GM18951 (cell line): ENCODE data around the gene ABCC5.
"Not testable (repeated sequence)": the region's sequence is repeated elsewhere in the genome, so short reads cannot be mapped to it uniquely, and the experiment has no call there.

Experiments used
- POLR2A ChIP-seq: IDR thresholded peaks from 4 replicates; pipeline ENCODE4 v1.6.1; 2011; ENCODE audit warnings: mild to moderate bottlenecking; ENCODE audit not compliant: insufficient read length, insufficient read depth; ENCODE audit errors: extremely low read depth
- in situ Hi-C: fragments of 300-500 bp; cut with MboI; formaldehyde crosslinking; loops from one replicate; pipeline ENCODE4 v1.12.0; 2022; ENCODE audit warnings: low sequenced_read_pairs, mixed read lengths, inconsistent platforms; ENCODE audit not compliant: unreplicated experiment

The ABCC5 gene

GRCh38 chr3:184030536-184030935 lies 12.9 kb upstream of the ABCC5 start:
- no peak for TF ChIP-seq POLR2A
- in situ Hi-C loops: no loop called here

- TF ChIP-seq POLR2A: no peak
- in situ Hi-C loops: no loop called here
These were observed 11.8 kb upstream of the ABCC5 start for GRCh38 chr3:184029443-184029842.

- in situ Hi-C loops: not testable (repeated sequence)
These were observed 10.7 kb upstream of the ABCC5 start for GRCh38 chr3:184028275-184028890.

- in situ Hi-C loops: not testable (repeated sequence)
These were observed 7.6 kb upstream of the ABCC5 start for GRCh38 chr3:184025256-184025655.

- no peak for TF ChIP-seq POLR2A
- in situ Hi-C loops: no loop called here
These were observed 4.6 kb upstream of the ABCC5 start for GRCh38 chr3:184022323-184022722.

GRCh38 chr3:184018424-184018973 lies 815 bp upstream of the ABCC5 start:
- no peak for TF ChIP-seq POLR2A
- in situ Hi-C loops: loop anchor here (10.0 kb wide), 1 partner anchor 124 kb away; no protein-coding TSS in a partner anchor

GRCh38 chr3:184016811-184017671 lies 643 bp downstream of the ABCC5 start:
- TF ChIP-seq POLR2A: no peak
- in situ Hi-C loops: loop anchor here (10.0 kb wide), 1 partner anchor 122 kb away; no protein-coding TSS in a partner anchor

- no peak for TF ChIP-seq POLR2A
- in situ Hi-C loops: loop anchor here (10.0 kb wide), 1 partner anchor 121 kb away; no protein-coding TSS in a partner anchor
These were observed 1.5 kb downstream of the ABCC5 start for GRCh38 chr3:184016169-184016570.

GRCh38 chr3:184015381-184016019 lies 2.2 kb downstream of the ABCC5 start:
- no peak for TF ChIP-seq POLR2A
- in situ Hi-C loops: loop anchor here (10.0 kb wide), 1 partner anchor 121 kb away; no protein-coding TSS in a partner anchor

GRCh38 chr3:184011937-184012889 lies 5.5 kb downstream of the ABCC5 start:
- in situ Hi-C loops: loop anchor here (10.0 kb wide), 1 partner anchor 117 kb away; no protein-coding TSS in a partner anchor
- no peak for TF ChIP-seq POLR2A

GRCh38 chr3:184011230-184011876 lies 6.3 kb downstream of the ABCC5 start:
- in situ Hi-C loops: loop anchor here (10.0 kb wide), 1 partner anchor 117 kb away; no protein-coding TSS in a partner anchor
- no peak for TF ChIP-seq POLR2A

- in situ Hi-C loops: no loop called here
These were observed 9.5 kb downstream of the ABCC5 start for GRCh38 chr3:184008161-184008560.

GRCh38 chr3:184007143-184007813 lies 10.4 kb downstream of the ABCC5 start:
- in situ Hi-C loops: not testable (repeated sequence)

More at GRCh38 chr3:184008161-184008560, 9.5 kb downstream of the ABCC5 start:
- TF ChIP-seq POLR2A: no peak
